NCI-H345 treated with DMSO at 0.1 percent for 48 hours (cell line): ENCODE data around the gene DUSP22.
"Not testable (repeated sequence)": the region's sequence is repeated elsewhere in the genome, so short reads cannot be mapped to it uniquely, and the experiment has no call there.

ENCODE experiments used
- DNase-seq: peaks from one replicate; lab custom pipeline; 2025; ENCODE audit not compliant: unreplicated experiment; lab: John Stamatoyannopoulos, UW

Gene DUSP22

GRCh38 chr6:362231-362923, 70.1 kb downstream of the DUSP22 start:
- DNase-seq = no peak

- no peak for DNase-seq
These were observed 70.6 kb downstream of the DUSP22 start for GRCh38 chr6:362924-363249.

GRCh38 chr6:363291-363690, 71.0 kb downstream of the DUSP22 start:
- DNase-seq = no peak

DNA sequence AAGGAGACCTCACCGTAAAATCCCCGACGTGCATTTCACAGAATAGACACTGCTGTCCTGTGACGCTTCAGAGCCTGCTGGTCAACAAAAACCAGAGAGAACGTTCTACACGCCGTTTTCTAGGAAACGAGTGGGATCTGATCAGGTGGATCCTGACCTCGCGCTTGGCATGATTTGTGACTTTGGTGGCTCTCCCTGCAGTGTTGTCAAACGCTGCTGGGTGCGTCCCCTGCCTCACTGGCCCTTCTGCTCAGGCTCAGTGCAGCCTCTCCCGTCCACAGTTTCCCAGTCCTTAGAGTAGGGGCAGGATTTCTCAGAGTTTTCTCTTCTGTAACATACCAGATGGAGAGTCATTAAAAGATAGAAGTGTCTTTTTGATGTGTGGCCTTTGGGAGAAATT, 71.6 kb downstream of the DUSP22 start:
- DNase-seq = no peak

GRCh38 chr6:364609-365540, 72.6 kb downstream of the DUSP22 start:
- no peak for DNase-seq

- no peak for DNase-seq
These were observed 73.5 kb downstream of the DUSP22 start for GRCh38 chr6:365835-366234.

DNA sequence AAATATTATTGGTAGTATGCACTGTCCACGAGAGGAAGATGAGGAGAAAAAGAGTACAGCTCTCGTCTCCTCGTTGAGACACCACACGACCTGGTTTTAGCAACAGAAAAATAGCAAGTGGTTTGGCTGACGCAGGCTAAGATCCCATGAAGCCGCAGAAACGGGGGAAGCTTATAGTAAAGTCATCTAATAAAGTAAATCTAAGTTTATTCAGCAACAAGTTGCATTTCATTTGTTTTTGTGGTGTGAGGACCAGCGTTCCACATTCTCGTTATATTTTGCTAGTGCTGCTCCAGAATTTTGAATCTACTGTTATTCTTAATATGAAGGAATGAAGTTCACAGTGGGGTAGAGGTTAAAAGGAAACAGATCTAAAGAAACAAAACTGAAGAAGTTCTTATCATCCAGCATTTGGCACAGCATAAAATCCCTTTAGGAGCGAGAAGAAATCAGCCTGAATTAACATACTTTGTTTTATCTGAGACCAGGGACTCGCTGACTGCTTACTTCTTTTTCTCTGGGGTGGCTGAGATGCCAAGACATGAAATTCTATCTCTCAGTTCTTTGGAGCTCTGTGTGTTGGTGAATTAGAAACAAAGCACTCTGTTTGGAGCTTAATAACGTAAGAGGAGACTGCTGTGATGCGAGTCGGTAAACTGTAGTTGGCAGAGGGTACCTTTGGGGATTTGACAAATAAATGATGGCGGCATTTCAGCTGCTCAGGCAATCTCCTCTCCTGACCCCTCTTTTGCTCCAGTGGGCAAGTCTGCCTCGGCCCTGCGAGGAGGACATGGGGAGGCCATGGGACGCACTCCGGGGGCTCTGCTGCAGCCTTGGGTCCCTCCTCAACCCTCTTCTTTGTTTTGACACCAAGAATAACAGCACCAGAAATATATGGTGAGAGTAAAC, 74.4 kb downstream of the DUSP22 start:
- DNase-seq = no peak

DNA sequence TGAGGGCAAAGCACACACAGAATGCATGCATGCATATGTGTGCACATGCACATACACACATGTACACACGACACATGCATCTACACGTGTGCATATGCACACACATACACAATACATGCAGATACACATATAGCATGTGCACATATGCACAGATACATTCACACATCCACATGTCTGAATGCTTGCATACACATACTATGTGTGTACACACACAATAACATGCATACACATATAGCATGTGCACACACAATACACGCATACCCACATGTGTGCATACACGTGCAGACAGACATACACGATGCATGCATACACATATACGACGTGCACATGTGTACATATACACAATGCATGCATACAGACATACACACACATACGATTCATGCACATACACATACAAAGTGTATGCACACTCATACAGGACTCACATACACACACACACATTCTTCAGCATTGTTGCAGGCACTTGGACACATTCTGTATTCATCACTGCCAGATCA, 75.1 kb downstream of the DUSP22 start:
- DNase-seq = no peak

GRCh38 chr6:367891-368630, 75.8 kb downstream of the DUSP22 start:
- DNase-seq = no peak

- DNase-seq = no peak
These were observed 77.5 kb downstream of the DUSP22 start for GRCh38 chr6:369559-370431.

DNA sequence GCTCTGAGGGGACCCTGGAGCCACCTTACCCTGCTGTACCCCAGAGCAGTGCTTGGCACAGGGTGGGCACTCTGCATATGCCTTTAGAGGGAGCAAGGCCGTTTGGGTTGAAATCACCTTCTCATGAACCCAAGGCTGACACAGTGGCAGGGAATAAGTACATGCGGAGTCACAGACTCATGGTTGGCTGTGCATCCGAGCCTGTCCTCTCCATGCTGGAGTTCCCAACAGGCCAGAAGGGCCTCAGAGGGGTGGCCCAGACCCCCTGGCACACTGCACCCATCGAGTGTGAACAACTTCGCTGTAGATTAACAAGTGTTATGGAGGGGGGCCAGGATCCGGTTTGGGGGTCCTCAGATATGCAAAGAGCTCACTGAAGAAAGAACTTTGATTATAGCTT, 78.3 kb downstream of the DUSP22 start:
- no peak for DNase-seq

DNA sequence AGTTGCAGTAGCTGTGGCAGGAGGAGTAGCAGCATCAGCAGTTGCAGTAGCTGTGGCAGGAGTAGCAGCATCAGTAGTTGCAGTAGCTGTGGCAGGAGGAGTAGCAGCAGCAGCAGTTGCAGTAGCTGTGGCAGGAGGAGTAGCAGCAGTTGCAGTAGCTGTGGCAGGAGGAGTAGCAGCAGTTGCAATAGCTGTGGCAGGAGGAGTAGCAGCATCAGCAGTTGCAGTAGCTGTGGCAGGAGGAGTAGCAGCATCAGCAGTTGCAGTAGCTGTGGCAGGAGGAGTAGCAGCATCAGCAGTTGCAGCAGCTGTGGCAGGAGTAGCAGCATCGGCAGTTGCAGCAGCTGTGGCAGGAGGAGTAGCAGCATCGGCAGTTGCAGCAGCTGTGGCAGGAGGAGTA, 79.6 kb downstream of the DUSP22 start:
- not testable (repeated sequence) for DNase-seq

DNA sequence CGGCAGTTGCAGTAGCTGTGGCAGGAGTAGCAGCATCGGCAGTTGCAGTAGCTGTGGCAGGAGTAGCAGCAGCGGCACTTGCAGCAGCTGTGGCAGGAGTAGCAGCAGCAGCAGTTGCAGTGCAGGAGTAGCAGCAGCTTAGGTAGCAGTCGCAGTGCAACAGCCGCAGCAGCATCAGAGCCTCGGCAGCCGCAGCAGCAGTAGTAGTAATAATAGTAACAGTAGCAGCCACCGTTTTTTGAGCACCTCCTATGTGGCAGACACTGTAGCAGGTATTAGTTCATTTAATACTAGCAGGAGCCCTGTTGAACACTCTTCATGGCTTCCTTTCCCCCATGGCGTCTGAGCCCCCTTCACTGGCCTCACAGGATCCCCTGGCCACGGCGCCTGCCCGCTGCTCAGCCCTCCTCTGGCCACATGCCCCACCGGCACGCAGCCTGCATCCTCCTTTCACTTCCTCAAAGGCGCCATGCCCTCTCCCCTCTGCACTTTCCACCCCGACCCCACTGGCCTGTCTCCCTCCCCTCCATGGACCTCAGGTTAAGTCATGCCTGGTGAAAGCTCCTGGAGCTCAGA, 80.1 kb downstream of the DUSP22 start:
- no peak for DNase-seq

DNA sequence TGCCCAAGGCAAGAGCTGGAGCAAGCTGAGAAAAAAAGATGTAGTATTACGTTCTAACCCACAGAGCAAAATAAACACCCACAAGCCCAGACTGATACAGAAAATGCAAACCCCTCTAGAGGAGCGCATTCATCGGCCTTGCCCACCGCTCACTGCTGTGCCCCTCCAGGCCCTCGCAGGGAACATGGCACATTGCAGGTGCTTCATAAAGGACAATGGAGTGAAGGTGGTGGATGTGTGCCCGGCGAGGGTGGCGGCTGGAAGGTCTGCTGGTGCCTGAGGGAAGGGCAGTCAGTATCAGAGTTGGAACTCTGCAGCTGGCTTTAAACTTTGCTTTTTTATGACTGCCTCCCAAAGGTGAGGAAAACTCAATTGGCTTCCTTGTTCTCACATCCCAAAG, 80.7 kb downstream of the DUSP22 start:
- no peak for DNase-seq

- no peak for DNase-seq
These were observed 81.8 kb downstream of the DUSP22 start for GRCh38 chr6:373773-374724.

- no peak for DNase-seq
These were observed 82.7 kb downstream of the DUSP22 start for GRCh38 chr6:374956-375355.

GRCh38 chr6:376827-377640, 84.7 kb downstream of the DUSP22 start:
- DNase-seq = no peak
